Epithelial cell of proximal tubule (primary cell): ENCODE data around the gene SH3RF3. TPM values are rescaled to one million over a fixed set of nuclear protein-coding genes. Genes with fewer than 3 reads are reported as not detected.

Source experiments
- DNase-seq: peaks from one replicate; pipeline ENCODE4 v3.0.0-alpha.2; 2011; ENCODE audit warnings: low read depth
- H3K4me3 ChIP-seq: 2 replicates; pipeline ENCODE4 v1.5.1; 2011; ENCODE audit warnings: low read depth, mild to moderate bottlenecking, low read length
- CTCF ChIP-seq: conservative IDR thresholded peaks from 2 replicates; pipeline ENCODE4 v1.5.1; 2012; ENCODE audit warnings: low read depth, mild to moderate bottlenecking, low read length
- total RNA-seq: library from RNA; depleted of rRNA; stranded (reverse); fragments of >200 nt; gene quantifications from 2 replicates; pipeline ENCODE4 v1.2.3, GENCODE V29; 2015

The SH3RF3 gene
- total RNA-seq, 1 donor from 2014 or later: 1.7 TPM

- H3K4me3 ChIP-seq: no peak overlapping the region
- DNase-seq: no peak
- TF ChIP-seq CTCF: no peak
Observed at GRCh38 chr2:109264595-109265328, 135.8 kb downstream of the SH3RF3 start.

GRCh38 chr2:109265369-109265768, 136.4 kb downstream of the SH3RF3 start:
- no peak for TF ChIP-seq CTCF
- H3K4me3 ChIP-seq: no peak overlapping the region
- no peak for DNase-seq

GRCh38 chr2:109265953-109266352, 136.9 kb downstream of the SH3RF3 start:
- no peak overlapping the region for H3K4me3 ChIP-seq
- no peak for DNase-seq
- no peak for TF ChIP-seq CTCF

- no peak overlapping the region for H3K4me3 ChIP-seq
- no peak for TF ChIP-seq CTCF
- DNase-seq: no peak
Observed at GRCh38 chr2:109266496-109266895, 137.5 kb downstream of the SH3RF3 start.

GRCh38 chr2:109266998-109267854, 138.2 kb downstream of the SH3RF3 start:
- no peak overlapping the region for H3K4me3 ChIP-seq
- DNase-seq: no peak
- TF ChIP-seq CTCF: no peak

- DNase-seq: no peak
- no peak for TF ChIP-seq CTCF
- no peak overlapping the region for H3K4me3 ChIP-seq
Observed at GRCh38 chr2:109268916-109269315, 139.9 kb downstream of the SH3RF3 start.
